ENCODE measurements around the gene ZC3H4.

Gene ZC3H4

GRCh38 chr19:47124937-47125668, 11.5 kb upstream of the ZC3H4 start:
- peak; percentile 68 to 87 for DNase-seq
- no peak for TF ChIP-seq POLR2A (IDR thresholded peaks at IDR 0.05; ENCODE audit: low read length)
- TF ChIP-seq GATA1 (IDR thresholded peaks at IDR 0.05; ENCODE audit: low read depth, low read length): no peak

GRCh38 chr19:47123406-47123805, 9.8 kb upstream of the ZC3H4 start:
- DNase-seq: no peak
- TF ChIP-seq POLR2A (IDR thresholded peaks at IDR 0.05; ENCODE audit: low read length) (no peak), GATA1 (IDR thresholded peaks at IDR 0.05; ENCODE audit: low read depth, low read length) (no peak)

- no peak for TF ChIP-seq GATA1 (IDR thresholded peaks at IDR 0.05; ENCODE audit: low read depth, low read length)
- no peak for TF ChIP-seq POLR2A (IDR thresholded peaks at IDR 0.05; ENCODE audit: low read length)
- no peak for DNase-seq
These were observed 9.1 kb upstream of the ZC3H4 start for GRCh38 chr19:47122359-47123335.

- TF ChIP-seq POLR2A (IDR thresholded peaks at IDR 0.05; ENCODE audit: low read length): no peak
- no peak for TF ChIP-seq GATA1 (IDR thresholded peaks at IDR 0.05; ENCODE audit: low read depth, low read length)
- DNase-seq: no peak
These were observed 7.0 kb upstream of the ZC3H4 start for GRCh38 chr19:47120470-47121067.

- TF ChIP-seq POLR2A (IDR thresholded peaks at IDR 0.05; ENCODE audit: low read length): no peak
- no peak for TF ChIP-seq GATA1 (IDR thresholded peaks at IDR 0.05; ENCODE audit: low read depth, low read length)
- no peak for DNase-seq
These were observed 475 bp upstream of the ZC3H4 start for GRCh38 chr19:47113850-47114651.

- DNase-seq: peak; percentile 94 to 96
- TF ChIP-seq POLR2A (IDR thresholded peaks at IDR 0.05; ENCODE audit: low read length): no peak
- TF ChIP-seq GATA1 (IDR thresholded peaks at IDR 0.05; ENCODE audit: low read depth, low read length): no peak
These were observed 1.2 kb downstream of the ZC3H4 start for GRCh38 chr19:47112166-47112996.

- DNase-seq: no peak
- TF ChIP-seq POLR2A (IDR thresholded peaks at IDR 0.05; ENCODE audit: low read length): peak; percentile 51
- TF ChIP-seq GATA1 (IDR thresholded peaks at IDR 0.05; ENCODE audit: low read depth, low read length): no peak
These were observed 1.9 kb downstream of the ZC3H4 start for GRCh38 chr19:47111682-47112165.

GRCh38 chr19:47111006-47111621, 2.5 kb downstream of the ZC3H4 start:
- TF ChIP-seq GATA1 (IDR thresholded peaks at IDR 0.05; ENCODE audit: low read depth, low read length) (no peak), POLR2A (IDR thresholded peaks at IDR 0.05; ENCODE audit: low read length) (no peak)
- peak; percentile 89 for DNase-seq

GRCh38 chr19:47110521-47111005, 3.0 kb downstream of the ZC3H4 start:
- DNase-seq: peak; percentile 52 to 71
- TF ChIP-seq POLR2A (IDR thresholded peaks at IDR 0.05; ENCODE audit: low read length) (no peak), GATA1 (IDR thresholded peaks at IDR 0.05; ENCODE audit: low read depth, low read length) (no peak)

- DNase-seq: peak; percentile 82 to 86
- TF ChIP-seq GATA1 (IDR thresholded peaks at IDR 0.05; ENCODE audit: low read depth, low read length) (no peak), POLR2A (IDR thresholded peaks at IDR 0.05; ENCODE audit: low read length) (peak; percentile 74)
These were observed 3.8 kb downstream of the ZC3H4 start for GRCh38 chr19:47109541-47110375.

GRCh38 chr19:47109177-47109540, 4.4 kb downstream of the ZC3H4 start:
- TF ChIP-seq POLR2A (IDR thresholded peaks at IDR 0.05; ENCODE audit: low read length): no peak
- no peak for TF ChIP-seq GATA1 (IDR thresholded peaks at IDR 0.05; ENCODE audit: low read depth, low read length)
- DNase-seq: no peak

Measured in erythroblast (primary cell).